SK-N-SH (cell line): ENCODE measurements around the gene OCA2. TPM values are rescaled to one million over a fixed set of nuclear protein-coding genes. Genes with fewer than 3 reads are reported as not detected.

Source experiments
- CTCF ChIA-PET: fragments of 300-600, 350-600 bp; formaldehyde crosslinking; extraction: SDS; loops from one replicate; lab custom pipeline; 2021; lab: Yijun Ruan, JAX
- POLR2A ChIA-PET: fragments of 350-600 bp; sonication (Branson Sonifier 250); formaldehyde crosslinking; extraction: SDS; loops from one replicate; lab custom pipeline; 2020; ENCODE audit warnings: antibody characterized with exemption, inconsistent platforms; lab: Yijun Ruan, JAX
- DNase-seq: peaks from one replicate; pipeline ENCODE4 v3.0.0; 2012
- H2AFZ ChIP-seq: fragments of 200-600 bp; sonication (generic); 2 replicates; pipeline ENCODE4 v1.8.1; 2016; ENCODE audit warnings: antibody characterized with exemption, mild to moderate bottlenecking, low read depth
- H3F3A ChIP-seq: fragments of 200-600 bp; sonication (generic); replicated peaks from 2 replicates; pipeline ENCODE3; 2016; ENCODE audit warnings: antibody characterized with exemption, mild to moderate bottlenecking; ENCODE audit not compliant: insufficient read depth
- H3K27ac ChIP-seq, 2 experiments: fragments of 200-500 bp in 1 of 2; fragments of 200-600 bp in 1 of 2; sonication (Bioruptor generic) in 1 of 2; sonication (generic), shearing (Covaris generic) in 1 of 2; 2 replicates each; pipeline versions ENCODE4 v1.5.1 to v1.6.1; 2014 to 2016; ENCODE audit warnings: low read depth in 2 of 2, inconsistent platforms in 1 of 2, low read length in 1 of 2, mild to moderate bottlenecking in 1 of 2, mixed read lengths in 1 of 2
- H3K27me3 ChIP-seq: fragments of 200-600 bp; sonication (generic), shearing (Covaris generic); 2 replicates; pipeline ENCODE4 v1.6.1; 2016; ENCODE audit warnings: mixed run types; ENCODE audit not compliant: insufficient read depth
- H3K36me3 ChIP-seq, 2 experiments: fragments of 200-500 bp in 1 of 2; fragments of 200-600 bp in 1 of 2; sonication (Bioruptor generic) in 1 of 2; sonication (generic) in 1 of 2; replicated peaks in 1 of 2; 2 replicates each; pipeline versions ENCODE3 to v1.5.1; 2014 to 2016; ENCODE audit warnings: low read length in 1 of 2, mild to moderate bottlenecking in 1 of 2; ENCODE audit not compliant: insufficient read depth in 2 of 2, control insufficient read depth in 1 of 2
- H3K4me1 ChIP-seq, 2 experiments: fragments of 200-500 bp in 1 of 2; fragments of 200-600 bp in 1 of 2; sonication (Bioruptor generic) in 1 of 2; sonication (generic), shearing (Covaris generic) in 1 of 2; 2 replicates each; pipeline versions ENCODE4 v1.5.1 to v1.6.1; 2014 to 2016; ENCODE audit warnings: low read depth in 1 of 2, low read length in 1 of 2, mixed run types in 1 of 2; ENCODE audit not compliant: insufficient read depth in 2 of 2, control insufficient read depth in 1 of 2
- H3K4me2 ChIP-seq: fragments of 200-600 bp; sonication (generic), shearing (Covaris generic); 2 replicates; pipeline ENCODE4 v1.6.1; 2017; ENCODE audit warnings: mixed run types
- H3K4me3 ChIP-seq, 2 experiments: fragments of 200-500 bp in 1 of 2; fragments of 200-600 bp in 1 of 2; sonication (Bioruptor generic) in 1 of 2; sonication (generic), shearing (Covaris generic) in 1 of 2; 2 replicates each; pipeline versions ENCODE4 v1.5.1 to v1.8.1; 2014 to 2016; ENCODE audit warnings: low read depth in 2 of 2, inconsistent platforms in 1 of 2, low read length in 1 of 2, mild to moderate bottlenecking in 1 of 2, mixed read lengths in 1 of 2, moderate library complexity in 1 of 2
- H3K79me2 ChIP-seq: fragments of 200-600 bp; sonication (generic); 2 replicates; pipeline ENCODE4 v1.8.1; 2017; ENCODE audit warnings: mild to moderate bottlenecking; ENCODE audit not compliant: insufficient read depth
- H3K9ac ChIP-seq: fragments of 200-600 bp; sonication (generic); 2 replicates; pipeline ENCODE4 v1.6.1; 2017; ENCODE audit warnings: mixed run types
- H3K9me2 ChIP-seq: fragments of 200-600 bp; sonication (generic); 2 replicates; pipeline ENCODE4 v1.6.1; 2017; ENCODE audit warnings: mixed run types
- H3K9me3 ChIP-seq: fragments of 200-600 bp; sonication (generic); 2 replicates; pipeline ENCODE4 v1.6.1; 2017; ENCODE audit warnings: mixed run types, mild to moderate bottlenecking, moderate library complexity
- H4K20me1 ChIP-seq: fragments of 200-600 bp; sonication (generic); 2 replicates; pipeline ENCODE4 v1.6.1; 2017; ENCODE audit warnings: mild to moderate bottlenecking, mixed run types; ENCODE audit not compliant: insufficient read depth
- CHD2 ChIP-seq: fragments of 150-350 bp; IDR thresholded peaks from 2 replicates; pipeline ENCODE4 v1.6.1; 2018; ENCODE audit warnings: low read length; ENCODE audit not compliant: partially characterized antibody
- CTCF ChIP-seq: fragments of 200-600 bp; sonication (generic); IDR thresholded peaks from 2 replicates; pipeline ENCODE4 v1.6.1; 2017; ENCODE audit warnings: antibody characterized with exemption, mild to moderate bottlenecking, moderate library complexity
- EP300 ChIP-seq, 2 experiments: IDR thresholded peaks; 2 replicates each; pipeline versions ENCODE4 v1.4.0 to v1.6.1; 2012; ENCODE audit warnings: borderline replicate concordance in 1 of 2, low read depth in 1 of 2, low read length in 1 of 2
- EZH2phosphoT487 ChIP-seq: fragments of 200-600 bp; sonication (generic); IDR thresholded peaks from 2 replicates; pipeline ENCODE4 v1.6.1; 2017; ENCODE audit warnings: low read depth, mixed run types, mild to moderate bottlenecking, antibody characterized with exemption, moderate library complexity, borderline replicate concordance
- FOXJ3 ChIP-seq: sonication (generic); formaldehyde crosslinking; IDR thresholded peaks from 2 replicates; pipeline ENCODE4 v1.5.1; 2020; ENCODE audit warnings: mild to moderate bottlenecking, missing genetic modification reagents
- MEF2A ChIP-seq: IDR thresholded peaks from 2 replicates; pipeline ENCODE4 v1.4.0; 2012; ENCODE audit warnings: low read depth, borderline replicate concordance
- NFIC ChIP-seq: IDR thresholded peaks from 2 replicates; pipeline ENCODE4 v1.4.0; 2012; ENCODE audit warnings: borderline replicate concordance
- NRF1 ChIP-seq: IDR thresholded peaks from 2 replicates; pipeline ENCODE4 v1.6.1; 2012; ENCODE audit warnings: low read depth, mild to moderate bottlenecking, low read length
- PBX3 ChIP-seq: IDR thresholded peaks from 2 replicates; pipeline ENCODE4; 2012
- WGBS: methylation state at CpG from one replicate; pipeline ENCODE4 v1.1.6; 2017; ENCODE audit warnings: low lambda C conversion rate; 5-methylcytosine and 5-hydroxymethylcytosine counted together
- polyA plus RNA-seq, 3 experiments: library from polyadenylated mRNA; depleted of rRNA; stranded (reverse); fragments of >200 nt; gene quantifications; 2 replicates each; pipeline ENCODE4 v1.2.3, GENCODE V29; 2012
- TF ChIP-seq, protein P1 (sequence below): IDR thresholded peaks from 2 replicates; pipeline ENCODE4 v1.6.1; 2012; ENCODE audit warnings: mild to moderate bottlenecking, low read depth, low read length, moderate library complexity

Gene OCA2
- polyA plus RNA-seq, 1 of the 3 experiments (the other 2 are of a cell fraction): 0.16 TPM

GRCh38 chr15:27850981-27851857 is 247.9 kb downstream of the OCA2 start:
- Histone ChIP-seq H3K4me3 (no peak overlapping the region), H3K4me2 (no peak overlapping the region), H3K4me1 (no peaks in the 10 kb centered on the region; a peak in 1 of 4 replicates), H2AFZ (no peak overlapping the region), H3F3A (no peaks in the 10 kb centered on the region), H3K79me2 (no peaks in the 10 kb centered on the region), H3K9ac (no peak overlapping the region), H3K9me3 (no peaks in the 10 kb centered on the region; the same call in 1 of the 2 replicates), H4K20me1 (no peaks in the 10 kb centered on the region), H3K36me3 (no peaks in the 10 kb centered on the region), H3K27me3 (no peaks in the 10 kb centered on the region), H3K9me2 (no peaks in the 10 kb centered on the region), H3K27ac (no peak overlapping the region)
- TF ChIP-seq NFIC (no peak), NRF1 (no peak), EZH2phosphoT487 (no peak), CHD2 (no peak), CTCF (no peak), MEF2A (no peak), EP300 (IDR thresholded peaks at IDR 0.05; ENCODE audit: borderline replicate concordance in 1 of 2, low read depth in 1 of 2, low read length in 1 of 2) (no peak), PBX3 (no peak), FOXJ3 (CRISPR knock-in tag) (no peak)
- TF ChIP-seq, protein P1, sequence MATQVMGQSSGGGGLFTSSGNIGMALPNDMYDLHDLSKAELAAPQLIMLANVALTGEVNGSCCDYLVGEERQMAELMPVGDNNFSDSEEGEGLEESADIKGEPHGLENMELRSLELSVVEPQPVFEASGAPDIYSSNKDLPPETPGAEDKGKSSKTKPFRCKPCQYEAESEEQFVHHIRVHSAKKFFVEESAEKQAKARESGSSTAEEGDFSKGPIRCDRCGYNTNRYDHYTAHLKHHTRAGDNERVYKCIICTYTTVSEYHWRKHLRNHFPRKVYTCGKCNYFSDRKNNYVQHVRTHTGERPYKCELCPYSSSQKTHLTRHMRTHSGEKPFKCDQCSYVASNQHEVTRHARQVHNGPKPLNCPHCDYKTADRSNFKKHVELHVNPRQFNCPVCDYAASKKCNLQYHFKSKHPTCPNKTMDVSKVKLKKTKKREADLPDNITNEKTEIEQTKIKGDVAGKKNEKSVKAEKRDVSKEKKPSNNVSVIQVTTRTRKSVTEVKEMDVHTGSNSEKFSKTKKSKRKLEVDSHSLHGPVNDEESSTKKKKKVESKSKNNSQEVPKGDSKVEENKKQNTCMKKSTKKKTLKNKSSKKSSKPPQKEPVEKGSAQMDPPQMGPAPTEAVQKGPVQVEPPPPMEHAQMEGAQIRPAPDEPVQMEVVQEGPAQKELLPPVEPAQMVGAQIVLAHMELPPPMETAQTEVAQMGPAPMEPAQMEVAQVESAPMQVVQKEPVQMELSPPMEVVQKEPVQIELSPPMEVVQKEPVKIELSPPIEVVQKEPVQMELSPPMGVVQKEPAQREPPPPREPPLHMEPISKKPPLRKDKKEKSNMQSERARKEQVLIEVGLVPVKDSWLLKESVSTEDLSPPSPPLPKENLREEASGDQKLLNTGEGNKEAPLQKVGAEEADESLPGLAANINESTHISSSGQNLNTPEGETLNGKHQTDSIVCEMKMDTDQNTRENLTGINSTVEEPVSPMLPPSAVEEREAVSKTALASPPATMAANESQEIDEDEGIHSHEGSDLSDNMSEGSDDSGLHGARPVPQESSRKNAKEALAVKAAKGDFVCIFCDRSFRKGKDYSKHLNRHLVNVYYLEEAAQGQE: no peak
- POLR2A ChIA-PET: no interaction called here
- WGBS: 38% methylated on average over 16 of the region's 17 CpGs
- no peak for DNase-seq
- CTCF ChIA-PET: no interaction called here
